ENCODE data around the gene METTL1. TPM values are rescaled to one million over a fixed set of nuclear protein-coding genes. Genes with fewer than 3 reads are reported as not detected.

METTL1 gene
- total RNA-seq, 1 experiment from 2014 or later: 17.9 TPM

- H3K27ac ChIP-seq: no peak overlapping the region
- H3K79me2 ChIP-seq (ENCODE audit: low read depth): no peaks in the 10 kb centered on the region
- H3K4me3 ChIP-seq: no peak overlapping the region
- no peak overlapping the region for H3K4me2 ChIP-seq
- no TSS peak for BruUV-seq (replicated peaks)
- H3K9me3 ChIP-seq (ENCODE audit: insufficient read depth, low read depth): no peaks in the 10 kb centered on the region
- no peaks in the 10 kb centered on the region for H4K20me1 ChIP-seq (ENCODE audit: insufficient read depth)
- intact Hi-C loops (cut with micrococcal nuclease; ENCODE audit: unreplicated experiment): loop anchor here (1.0 kb wide), 1 partner anchor 102 kb away; no protein-coding TSS in a partner anchor
- peak in 1 of 2 experiments; percentile 24 for DNase-seq
- H3K36me3 ChIP-seq (ENCODE audit: low read depth): no peaks in the 10 kb centered on the region
- ChIA-PET POLR2A (ENCODE audit: unreplicated experiment) (interaction anchor here (0.6 kb wide), 1 partner anchor 329 kb away, joined by 3 read pairs; no protein-coding TSS in a partner anchor), CTCF (no interaction called here)
- no peaks in the 10 kb centered on the region for H3K27me3 ChIP-seq (ENCODE audit: insufficient read depth, low read depth)
- no peaks in the 10 kb centered on the region for H3F3A ChIP-seq (ENCODE audit: insufficient read depth, low read depth)
- no peak overlapping the region for H2AFZ ChIP-seq
- H3K9me2 ChIP-seq (ENCODE audit: insufficient read depth): no peaks in the 10 kb centered on the region
- TF ChIP-seq CTCF (conservative IDR thresholded peaks at IDR 0.05) (peak; percentile 83), EZH2 (IDR thresholded peaks at IDR 0.05; ENCODE audit: low read depth) (no peak)
- H3K4me1 ChIP-seq (replicated peaks; ENCODE audit: insufficient read depth): no peaks in the 10 kb centered on the region
Measured at GRCh38 chr12:57803319-57803893, 31.5 kb upstream of the METTL1 start.

GRCh38 chr12:57802607-57803006 lies 30.7 kb upstream of the METTL1 start:
- no peaks in the 10 kb centered on the region for H4K20me1 ChIP-seq (ENCODE audit: insufficient read depth)
- ChIA-PET CTCF (no interaction called here), POLR2A (ENCODE audit: unreplicated experiment) (no interaction called here)
- H3K79me2 ChIP-seq (ENCODE audit: low read depth): no peaks in the 10 kb centered on the region
- no peaks in the 10 kb centered on the region for H3K9me3 ChIP-seq (ENCODE audit: insufficient read depth, low read depth)
- H3K4me1 ChIP-seq (replicated peaks; ENCODE audit: insufficient read depth): no peaks in the 10 kb centered on the region
- no peak for DNase-seq
- H3K4me3 ChIP-seq: no peak overlapping the region
- H3K27ac ChIP-seq: no peak overlapping the region
- no peaks in the 10 kb centered on the region for H3K9me2 ChIP-seq (ENCODE audit: insufficient read depth)
- no peak overlapping the region for H3K4me2 ChIP-seq
- H3K27me3 ChIP-seq (ENCODE audit: insufficient read depth, low read depth): no peaks in the 10 kb centered on the region
- TF ChIP-seq EZH2 (IDR thresholded peaks at IDR 0.05; ENCODE audit: low read depth) (no peak), CTCF (conservative IDR thresholded peaks at IDR 0.05) (no peak)
- BruUV-seq (replicated peaks): no TSS peak
- H2AFZ ChIP-seq: no peak overlapping the region
- intact Hi-C loops (cut with micrococcal nuclease; ENCODE audit: unreplicated experiment): loop anchor here (1.0 kb wide), 1 partner anchor 103 kb away; no protein-coding TSS in a partner anchor
- H3F3A ChIP-seq (ENCODE audit: insufficient read depth, low read depth): no peaks in the 10 kb centered on the region
- H3K36me3 ChIP-seq (ENCODE audit: low read depth): peaks cover 5% of the 10 kb centered on the region; the same call in 1 of the 2 replicates

- H3K27me3 ChIP-seq (ENCODE audit: insufficient read depth, low read depth): no peaks in the 10 kb centered on the region
- H3F3A ChIP-seq (ENCODE audit: insufficient read depth, low read depth): peaks cover under 1% of the 10 kb centered on the region; the same call in 1 of the 2 replicates
- H3K27ac ChIP-seq: no peak overlapping the region
- H3K4me2 ChIP-seq: no peak overlapping the region
- no peak for TF ChIP-seq CTCF (conservative IDR thresholded peaks at IDR 0.05)
- no peak for TF ChIP-seq EZH2 (IDR thresholded peaks at IDR 0.05; ENCODE audit: low read depth)
- DNase-seq: no peak
- no peaks in the 10 kb centered on the region for H3K9me3 ChIP-seq (ENCODE audit: insufficient read depth, low read depth)
- ChIA-PET CTCF (interaction anchor here (0.6 kb wide), 1 partner anchor 96 kb away, joined by 6 read pairs; no protein-coding TSS in a partner anchor), POLR2A (ENCODE audit: unreplicated experiment) (no interaction called here)
- no peak overlapping the region for H3K4me3 ChIP-seq
- 0 out of 2 replicates have a peak, but pooled peaks cover 4% of the 10 kb centered on the region for H4K20me1 ChIP-seq (ENCODE audit: insufficient read depth)
- BruUV-seq (replicated peaks): no TSS peak
- H3K79me2 ChIP-seq (ENCODE audit: low read depth): no peaks in the 10 kb centered on the region; the same call in 1 of the 2 replicates
- H2AFZ ChIP-seq: no peak overlapping the region
- intact Hi-C loops (cut with micrococcal nuclease; ENCODE audit: unreplicated experiment): no loop called here
- H3K9me2 ChIP-seq (ENCODE audit: insufficient read depth): no peaks in the 10 kb centered on the region
- H3K4me1 ChIP-seq (replicated peaks; ENCODE audit: insufficient read depth): peaks cover under 1% of the 10 kb centered on the region; the same call in 1 of the 2 replicates
- H3K36me3 ChIP-seq (ENCODE audit: low read depth): peaks cover 21% of the 10 kb centered on the region; the same call in 1 of the 2 replicates
Measured at GRCh38 chr12:57800965-57801364, 29.1 kb upstream of the METTL1 start.

Data from PC-9 (cell line).